ENCODE measurements around the gene NBPF3.

GRCh38 chr1:21530368-21531016, 90.6 kb downstream of the NBPF3 start:
- TF ChIP-seq GATA3 (IDR thresholded peaks at IDR 0.05; ENCODE audit: low read depth, low read length) (no peak), GATA2 (IDR thresholded peaks at IDR 0.05; ENCODE audit: low read depth, low read length) (no peak)
